ENCODE data around the gene N4BP3.

N4BP3 gene

DNA sequence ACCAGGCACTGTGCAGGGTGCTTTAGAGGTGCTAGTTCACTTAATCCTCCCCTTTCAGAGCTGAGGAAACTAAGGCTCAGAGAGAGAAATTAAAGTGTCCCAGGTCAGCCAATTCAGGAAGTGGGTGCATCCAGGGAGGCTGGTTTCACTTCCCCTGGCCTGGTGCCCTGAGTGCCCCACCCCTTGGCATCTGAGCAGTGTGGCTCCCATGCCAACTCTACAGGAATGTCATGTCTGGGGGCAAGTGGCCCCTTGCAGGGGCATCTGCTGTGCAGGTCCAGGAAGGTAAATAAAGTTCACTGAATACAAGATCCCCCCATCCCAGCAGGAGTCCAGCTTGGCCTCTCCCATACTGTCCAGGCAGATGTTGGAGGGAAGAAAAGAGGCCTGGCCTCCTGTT is 4.4 kb upstream of the N4BP3 start:
- H3K27me3 Mint-ChIP-seq, result no peaks in the 10 kb centered on the region
- ATAC-seq (ENCODE audit: low read depth) (peak; percentile 14), DNase-seq (ENCODE audit: low spot score in 2 of 2) (no peak)
- H3K4me1 Mint-ChIP-seq, result peaks cover 23% of the 10 kb centered on the region
- H3K27ac Mint-ChIP-seq, result no peak overlapping the region
- H3K4me3 Mint-ChIP-seq, result no peak overlapping the region
- no peaks in the 10 kb centered on the region for H3K9me3 Mint-ChIP-seq
- no peaks in the 10 kb centered on the region for H3K36me3 Mint-ChIP-seq

DNA sequence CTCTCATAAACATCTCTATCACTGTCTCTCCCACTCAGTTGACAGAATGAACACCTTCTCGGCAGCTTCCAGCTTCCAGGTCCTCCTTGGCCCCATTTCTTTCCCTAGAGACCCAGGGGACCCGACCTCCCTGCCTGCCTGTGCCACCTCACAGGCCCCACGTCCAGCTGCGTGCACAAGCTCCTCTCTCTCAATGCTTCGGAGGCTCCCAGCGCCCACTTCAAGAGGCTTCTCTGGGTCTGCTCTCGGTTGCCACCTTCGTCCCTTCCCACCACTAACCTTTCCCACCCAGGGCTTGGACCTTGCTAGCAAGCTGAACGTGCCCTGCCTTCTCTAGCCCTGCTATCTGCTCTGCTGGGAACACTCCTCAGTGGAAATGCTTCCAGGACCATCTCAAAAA is 2.8 kb upstream of the N4BP3 start:
- ATAC-seq (ENCODE audit: low read depth) (no peak), DNase-seq (ENCODE audit: low spot score in 2 of 2) (no peak)
- H3K4me3 Mint-ChIP-seq, result no peak overlapping the region
- peaks cover 31% of the 10 kb centered on the region for H3K4me1 Mint-ChIP-seq
- H3K36me3 Mint-ChIP-seq, result peaks cover 2% of the 10 kb centered on the region
- no peaks in the 10 kb centered on the region for H3K27me3 Mint-ChIP-seq
- H3K27ac Mint-ChIP-seq, result peak overlapping the region; percentile 6
- no peaks in the 10 kb centered on the region for H3K9me3 Mint-ChIP-seq

GRCh38 chr5:178111925-178112324 is 1.4 kb upstream of the N4BP3 start:
- peaks cover 35% of the 10 kb centered on the region for H3K4me1 Mint-ChIP-seq
- no peaks in the 10 kb centered on the region for H3K9me3 Mint-ChIP-seq
- DNase-seq (ENCODE audit: low spot score in 2 of 2), result no peak
- ATAC-seq (ENCODE audit: low read depth), result no peak
- no peak overlapping the region for H3K27ac Mint-ChIP-seq
- H3K4me3 Mint-ChIP-seq, result no peak overlapping the region
- H3K27me3 Mint-ChIP-seq, result no peaks in the 10 kb centered on the region
- H3K36me3 Mint-ChIP-seq, result peaks cover 2% of the 10 kb centered on the region

DNA sequence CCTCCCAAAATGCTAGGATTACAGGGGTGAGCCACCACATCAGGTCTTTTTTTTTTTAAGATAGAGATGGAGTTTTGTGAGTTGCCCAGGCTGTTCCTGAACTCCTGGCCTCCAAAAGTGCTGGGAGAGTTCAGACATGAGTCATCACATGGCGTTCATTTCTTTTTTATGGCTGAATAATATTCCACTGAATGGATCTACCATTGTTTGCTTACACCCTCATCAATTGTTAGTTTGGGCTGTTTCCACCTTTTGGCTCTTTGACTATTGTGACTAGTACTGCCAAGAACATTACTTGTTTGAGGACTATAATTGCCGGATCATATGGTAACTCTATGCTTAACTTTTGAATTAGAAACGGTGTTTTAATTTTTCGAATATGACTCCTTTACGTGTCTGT is 787 bp upstream of the N4BP3 start:
- peaks cover 37% of the 10 kb centered on the region for H3K4me1 Mint-ChIP-seq
- peak overlapping the region; percentile 91 for H3K27ac Mint-ChIP-seq

GRCh38 chr5:178113841-178114324 is 551 bp downstream of the N4BP3 start:
- no peak for ATAC-seq (ENCODE audit: low read depth)
- Mint-ChIP-seq H3K27ac (peak overlapping the region; percentile 91), H3K27me3 (no peaks in the 10 kb centered on the region), H3K4me1 (peaks cover 37% of the 10 kb centered on the region), H3K4me3 (peak overlapping the region; percentile 98), H3K36me3 (peaks cover 2% of the 10 kb centered on the region), H3K9me3 (no peaks in the 10 kb centered on the region)
- peak in 1 of 2 donors; percentile 48 for DNase-seq (ENCODE audit: low spot score in 2 of 2)

More for the DNA sequence above, 787 bp upstream of the N4BP3 start:
- ATAC-seq (ENCODE audit: low read depth) (no peak), DNase-seq (ENCODE audit: low spot score in 2 of 2) (no peak)
- Mint-ChIP-seq H3K27me3 (no peaks in the 10 kb centered on the region), H3K9me3 (no peaks in the 10 kb centered on the region), H3K36me3 (peaks cover 2% of the 10 kb centered on the region), H3K4me3 (peak overlapping the region; percentile 91)

DNA sequence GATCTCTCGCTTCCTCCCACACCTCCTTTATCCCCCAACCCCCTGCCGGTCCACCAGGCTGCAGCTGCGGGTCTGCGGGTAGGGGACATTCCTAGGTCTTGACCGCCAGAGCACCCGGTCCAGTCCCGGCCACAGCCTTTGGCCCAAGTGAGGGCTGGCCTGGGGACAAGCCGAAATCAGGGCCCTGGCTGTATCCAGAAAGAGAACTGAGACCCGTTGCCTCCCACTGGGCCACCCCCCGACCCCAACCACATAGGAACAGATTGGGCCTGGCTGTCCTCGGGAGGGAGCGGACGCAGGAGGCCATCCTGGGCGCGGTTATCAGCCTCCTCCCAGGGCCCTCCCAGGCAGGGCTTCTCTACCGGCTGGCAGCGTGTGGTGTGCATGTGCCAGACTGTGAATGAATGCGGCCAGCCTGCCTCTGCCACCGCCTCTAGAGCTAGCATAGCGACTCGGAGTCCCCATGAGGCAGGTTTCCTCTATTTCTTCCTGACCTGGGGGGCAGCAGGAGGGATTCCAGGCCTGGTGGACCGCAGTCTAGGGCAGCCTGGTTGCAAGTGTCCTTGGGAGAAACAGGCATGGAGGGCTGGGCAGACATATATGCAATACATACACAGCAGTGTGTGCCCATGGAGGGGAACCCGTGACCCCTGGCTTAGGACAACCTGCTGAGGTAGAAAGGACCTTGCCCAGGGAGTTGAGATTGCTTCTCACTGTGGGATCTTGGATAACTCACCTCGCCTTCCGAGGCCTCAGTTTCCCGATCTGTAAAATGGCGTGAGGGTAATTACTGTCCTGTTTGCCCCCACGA is 1.2 kb downstream of the N4BP3 start:
- peak overlapping the region; percentile 91 for H3K27ac Mint-ChIP-seq
- peaks cover 2% of the 10 kb centered on the region for H3K36me3 Mint-ChIP-seq
- no peaks in the 10 kb centered on the region for H3K27me3 Mint-ChIP-seq
- peak in 1 of 2 donors; percentile 58 for DNase-seq (ENCODE audit: low spot score in 2 of 2)
- peak overlapping the region; percentile 98 for H3K4me3 Mint-ChIP-seq
- H3K4me1 Mint-ChIP-seq, result peaks cover 40% of the 10 kb centered on the region
- no peaks in the 10 kb centered on the region for H3K9me3 Mint-ChIP-seq
- peak; percentile 30 for ATAC-seq (ENCODE audit: low read depth)

- Mint-ChIP-seq H3K4me1 (peaks cover 40% of the 10 kb centered on the region), H3K4me3 (peak overlapping the region; percentile 98), H3K9me3 (no peaks in the 10 kb centered on the region), H3K27ac (peak overlapping the region; percentile 91), H3K36me3 (peaks cover 2% of the 10 kb centered on the region), H3K27me3 (no peaks in the 10 kb centered on the region)
- ATAC-seq (ENCODE audit: low read depth) (peak; percentile 16), DNase-seq (ENCODE audit: low spot score in 2 of 2) (peak in 1 of 2 donors; percentile 47)
Measured at GRCh38 chr5:178115136-178115813, 1.9 kb downstream of the N4BP3 start.

DNA sequence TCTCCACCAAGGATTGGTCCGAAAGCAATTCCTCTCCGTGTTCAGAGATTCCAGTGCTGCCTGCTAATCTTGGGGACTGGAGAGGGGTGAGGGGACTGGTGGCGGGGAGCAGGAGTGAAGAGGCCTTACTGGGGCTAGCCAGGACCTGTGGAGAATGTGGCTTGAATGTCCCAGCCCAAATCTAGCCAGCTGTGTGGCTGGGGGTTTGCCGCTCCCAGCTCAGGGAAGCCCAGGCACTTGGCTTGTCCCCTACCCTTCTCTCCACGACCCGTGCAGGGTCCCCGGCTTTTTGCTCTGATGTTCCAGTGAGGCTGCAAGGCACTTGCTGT is 2.4 kb downstream of the N4BP3 start:
- ATAC-seq (ENCODE audit: low read depth), result no peak
- Mint-ChIP-seq H3K27me3 (no peaks in the 10 kb centered on the region), H3K4me1 (peaks cover 42% of the 10 kb centered on the region), H3K27ac (peak overlapping the region; percentile 91), H3K36me3 (peaks cover 2% of the 10 kb centered on the region), H3K9me3 (no peaks in the 10 kb centered on the region), H3K4me3 (peak overlapping the region; percentile 98)
- DNase-seq (ENCODE audit: low spot score in 2 of 2), result peak in 1 of 2 donors; percentile 51

- Mint-ChIP-seq H3K36me3 (peaks cover 2% of the 10 kb centered on the region), H3K9me3 (no peaks in the 10 kb centered on the region), H3K4me1 (peaks cover 46% of the 10 kb centered on the region), H3K27ac (peak overlapping the region; percentile 91), H3K27me3 (no peaks in the 10 kb centered on the region), H3K4me3 (peak overlapping the region; percentile 98)
- ATAC-seq (ENCODE audit: low read depth) (peak; percentile 64), DNase-seq (ENCODE audit: low spot score in 2 of 2) (peak; percentile 67 to 83)
Measured at GRCh38 chr5:178116143-178116885, 3.0 kb downstream of the N4BP3 start.

DNA sequence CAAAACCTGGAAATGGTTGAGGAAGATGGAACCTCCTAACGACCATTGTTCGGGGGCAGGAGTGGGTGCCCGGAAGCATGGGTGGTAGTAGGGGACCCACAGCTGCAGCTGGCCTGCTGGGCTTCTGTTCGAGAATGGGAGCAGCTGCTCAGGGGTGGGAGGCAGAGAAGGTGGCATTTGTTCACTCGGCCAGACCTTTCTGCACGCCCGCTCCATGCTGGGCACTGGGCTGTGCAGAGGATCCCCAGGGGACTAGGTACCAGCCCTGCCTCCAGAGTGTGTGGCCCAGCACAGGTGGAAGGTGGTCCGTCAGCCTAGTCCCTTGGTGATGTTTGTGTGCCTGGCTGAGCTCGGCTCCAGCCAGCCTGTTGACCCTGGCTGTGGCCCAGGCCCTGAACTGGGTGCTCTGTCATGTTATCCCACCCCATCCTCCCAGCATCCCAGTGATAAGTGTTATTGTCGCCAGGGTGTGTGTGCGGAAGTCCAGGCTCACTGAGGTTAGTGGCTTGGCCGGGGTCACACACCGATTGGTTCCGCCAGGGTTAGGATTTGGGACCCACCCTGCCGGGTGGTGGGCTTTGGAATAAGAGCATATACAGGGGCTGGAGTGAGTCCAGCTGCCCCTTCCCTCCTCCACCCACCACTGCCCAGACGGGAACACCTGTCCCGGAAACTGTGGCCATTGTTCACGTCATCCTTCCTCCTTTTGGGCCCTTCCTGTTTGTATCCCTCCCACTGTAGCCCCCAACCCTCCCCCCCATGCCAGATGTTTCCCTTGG is 4.8 kb downstream of the N4BP3 start:
- Mint-ChIP-seq H3K4me1 (peaks cover 43% of the 10 kb centered on the region), H3K27me3 (no peaks in the 10 kb centered on the region), H3K9me3 (no peaks in the 10 kb centered on the region), H3K4me3 (peak overlapping the region; percentile 63), H3K27ac (peak overlapping the region; percentile 81), H3K36me3 (peaks cover 4% of the 10 kb centered on the region)
- no peak for ATAC-seq (ENCODE audit: low read depth)
- no peak for DNase-seq (ENCODE audit: low spot score in 2 of 2)

DNA sequence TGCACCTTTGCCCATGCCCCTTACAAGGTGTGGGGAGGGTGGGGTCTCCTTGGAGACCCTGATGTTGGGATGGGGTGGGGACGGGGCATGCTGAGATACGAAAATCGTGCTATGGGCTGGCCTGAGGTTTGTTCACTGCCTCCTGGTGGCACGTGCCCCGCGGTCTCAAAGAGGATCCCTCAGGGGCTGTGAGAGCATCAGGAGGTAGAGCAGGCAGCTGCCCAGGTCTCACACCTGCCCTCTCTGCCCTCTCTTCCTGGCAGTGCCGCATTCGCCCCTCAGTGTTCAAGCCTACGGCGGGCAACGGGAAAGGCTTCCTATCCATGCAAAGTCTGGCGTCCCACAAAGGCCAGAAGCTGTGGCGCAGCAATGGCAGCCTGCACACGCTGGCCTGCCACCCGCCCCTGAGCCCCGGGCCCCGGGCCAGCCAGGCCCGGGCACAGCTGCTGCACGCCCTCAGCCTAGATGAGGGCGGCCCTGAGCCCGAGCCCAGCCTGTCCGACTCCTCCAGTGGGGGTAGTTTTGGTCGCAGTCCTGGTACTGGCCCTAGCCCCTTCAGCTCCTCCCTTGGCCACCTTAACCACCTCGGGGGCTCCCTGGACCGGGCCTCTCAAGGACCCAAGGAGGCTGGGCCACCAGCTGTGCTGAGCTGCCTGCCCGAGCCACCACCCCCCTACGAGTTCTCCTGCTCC is 6.7 kb downstream of the N4BP3 start:
- Mint-ChIP-seq H3K9me3 (no peaks in the 10 kb centered on the region), H3K27ac (no peak overlapping the region), H3K4me3 (no peak overlapping the region), H3K4me1 (peaks cover 34% of the 10 kb centered on the region), H3K36me3 (peaks cover 4% of the 10 kb centered on the region), H3K27me3 (no peaks in the 10 kb centered on the region)
- ATAC-seq (ENCODE audit: low read depth) (no peak), DNase-seq (ENCODE audit: low spot score in 2 of 2) (no peak)

GRCh38 chr5:178120607-178121357 is 7.5 kb downstream of the N4BP3 start:
- H3K4me1 Mint-ChIP-seq, result peaks cover 30% of the 10 kb centered on the region
- DNase-seq (ENCODE audit: low spot score in 2 of 2) (peak; percentile 73 to 82), ATAC-seq (ENCODE audit: low read depth) (peak; percentile 60)
- H3K4me3 Mint-ChIP-seq, result peak overlapping the region; percentile 74
- peaks cover 4% of the 10 kb centered on the region for H3K36me3 Mint-ChIP-seq
- H3K9me3 Mint-ChIP-seq, result no peaks in the 10 kb centered on the region
- H3K27me3 Mint-ChIP-seq, result no peaks in the 10 kb centered on the region
- H3K27ac Mint-ChIP-seq, result peak overlapping the region; percentile 38

Data from memory B cell (primary cell).